HG02840 (cell line): ENCODE measurements around the gene CTTNBP2.

Experiments
- ATAC-seq: cut with Tn5 transposase; IDR thresholded peaks from one replicate; pipeline ENCODE4 v1.9.1; 2021; ENCODE audit warnings: mild to moderate bottlenecking, moderate library complexity, moderate number of reproducible peaks; ENCODE audit not compliant: unreplicated experiment, low FRiP score

Gene CTTNBP2

GRCh38 chr7:117791877-117792780, 81.1 kb downstream of the CTTNBP2 start:
- peak; percentile 54 for ATAC-seq

DNA sequence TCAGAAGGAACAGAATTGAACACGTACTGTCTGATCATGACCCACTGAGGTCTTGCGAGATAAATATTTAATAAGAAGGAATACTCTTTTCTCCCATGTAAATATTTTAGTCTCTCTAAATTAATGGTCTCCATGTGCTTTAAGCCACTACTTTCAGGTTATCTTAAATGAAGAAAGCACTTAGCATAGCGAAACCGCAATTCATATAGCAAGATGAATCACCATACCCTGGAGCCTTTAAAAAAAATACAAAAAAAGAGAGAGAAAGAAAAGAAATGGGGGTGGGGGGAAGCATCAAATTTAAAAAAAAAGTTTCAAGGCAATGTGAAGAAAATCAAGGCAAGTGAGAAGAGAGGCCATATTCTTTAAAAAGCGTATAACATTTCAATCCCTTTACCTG, 82.5 kb downstream of the CTTNBP2 start:
- no peak for ATAC-seq

DNA sequence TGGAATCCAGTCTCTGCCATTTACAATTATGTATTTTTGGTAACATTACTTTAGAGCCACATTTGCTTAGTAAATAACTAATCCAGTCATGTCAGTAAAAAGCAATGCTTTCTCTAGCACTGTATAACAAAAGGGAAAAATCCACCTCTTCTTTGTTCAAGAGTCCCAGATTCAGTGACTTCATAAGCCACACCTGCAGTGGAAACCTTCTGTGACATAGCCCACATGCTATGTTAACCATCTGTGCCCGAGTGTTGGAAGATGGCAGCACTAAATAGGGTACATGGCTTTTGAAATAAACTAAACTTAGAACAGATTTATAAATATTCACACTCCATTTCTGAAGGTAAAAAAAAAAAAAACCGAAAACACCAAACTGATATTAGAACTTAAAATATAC, 83.0 kb downstream of the CTTNBP2 start:
- no peak for ATAC-seq

GRCh38 chr7:117785431-117785830, 87.8 kb downstream of the CTTNBP2 start:
- no peak for ATAC-seq

DNA sequence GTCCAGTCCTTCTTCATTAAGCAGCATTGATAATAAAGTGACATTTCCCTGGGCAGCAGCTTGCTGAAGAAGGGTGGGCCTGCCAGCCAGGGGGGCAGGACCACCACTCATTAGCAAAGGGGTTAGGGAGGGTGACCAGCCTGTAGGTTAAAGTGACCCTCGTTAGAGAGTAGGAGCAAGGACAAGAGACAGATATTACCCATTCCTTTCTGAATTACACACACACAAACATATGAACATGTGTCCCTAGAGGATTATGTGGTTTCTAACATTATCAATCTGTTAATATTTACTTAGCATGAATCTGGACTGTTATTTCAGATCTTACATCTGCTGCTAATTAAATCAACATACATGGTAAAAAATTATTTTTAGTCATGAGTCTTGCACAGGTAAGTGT, 88.9 kb downstream of the CTTNBP2 start:
- ATAC-seq = no peak

- ATAC-seq = no peak
Measured at GRCh38 chr7:117782761-117783160, 90.5 kb downstream of the CTTNBP2 start.

GRCh38 chr7:117781707-117782106, 91.5 kb downstream of the CTTNBP2 start:
- no peak for ATAC-seq

DNA sequence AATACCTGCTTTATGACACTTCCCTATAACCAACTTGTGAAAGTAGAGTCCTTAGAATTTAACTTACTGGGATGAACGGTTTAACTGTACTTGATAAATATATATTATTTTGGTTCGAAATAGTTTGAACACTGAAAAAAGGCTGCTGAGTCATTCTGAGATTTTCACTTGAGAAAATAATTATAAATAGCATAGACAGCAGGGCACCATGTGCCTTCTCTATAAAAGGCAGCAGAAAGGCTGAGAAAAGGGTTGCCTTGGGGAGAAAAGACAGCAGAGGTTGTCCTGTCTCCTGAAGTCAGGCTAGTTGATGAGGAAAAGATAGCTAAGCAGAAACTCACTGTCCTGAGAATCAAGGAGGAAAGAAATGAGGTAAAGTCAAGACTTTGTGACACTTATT, 92.4 kb downstream of the CTTNBP2 start:
- peak; percentile 71 for ATAC-seq

DNA sequence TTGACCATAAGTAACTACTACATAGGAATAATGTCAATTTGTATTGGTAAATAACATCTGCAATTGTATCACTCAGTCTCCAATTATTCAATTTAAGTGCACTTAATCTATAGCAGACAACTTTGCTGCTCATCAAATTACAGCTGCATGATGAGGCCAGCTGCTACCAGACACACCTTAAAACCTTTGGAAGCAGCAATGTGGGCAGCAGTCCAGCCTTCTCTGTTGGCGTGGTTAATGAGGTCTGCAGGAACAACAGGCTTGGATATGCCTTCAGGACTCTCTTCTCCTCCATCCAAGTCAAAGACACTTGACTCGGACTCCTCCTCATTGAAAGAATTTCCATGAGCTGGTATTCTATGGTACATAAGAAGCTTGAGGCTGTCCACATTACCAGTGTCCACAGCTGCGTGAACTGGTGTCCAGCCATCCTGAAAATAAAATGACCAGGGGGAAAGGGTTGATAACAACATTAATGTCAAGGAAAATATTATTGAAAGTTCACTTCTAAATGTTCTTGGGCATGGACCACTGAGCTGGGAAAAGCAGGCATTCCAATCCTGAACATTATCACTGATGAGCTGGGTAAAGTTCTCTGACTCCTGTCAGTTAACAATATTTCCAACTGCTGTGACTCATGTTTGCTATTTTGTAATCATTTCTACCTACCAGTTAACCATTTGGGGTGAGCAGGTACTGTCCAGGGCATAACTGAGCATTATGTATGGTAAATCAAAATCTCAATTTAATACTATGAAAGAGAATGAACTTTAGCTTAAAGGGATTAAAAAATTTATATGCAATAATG, 95.7 kb downstream of the CTTNBP2 start:
- no peak for ATAC-seq

DNA sequence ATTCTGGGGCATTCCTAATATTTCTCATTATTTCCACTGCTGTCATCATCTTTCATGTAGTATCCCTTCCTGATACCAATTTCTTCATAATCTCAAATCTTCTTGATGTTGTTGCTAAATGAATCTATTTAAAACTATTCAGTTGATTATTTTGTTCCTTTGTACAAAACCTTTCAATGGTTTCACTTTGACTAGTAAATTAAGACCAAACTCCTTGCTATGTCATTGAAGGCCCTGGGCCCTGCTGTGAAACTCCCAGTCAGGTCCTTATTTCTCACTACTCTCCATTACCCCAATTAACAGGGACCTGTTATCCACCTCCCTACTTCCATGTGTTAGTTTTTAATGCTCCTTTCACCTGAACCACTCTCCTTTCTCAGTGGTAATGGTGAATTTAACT, 97.0 kb downstream of the CTTNBP2 start:
- no peak for ATAC-seq

GRCh38 chr7:117775801-117776200, 97.4 kb downstream of the CTTNBP2 start:
- no peak for ATAC-seq

DNA sequence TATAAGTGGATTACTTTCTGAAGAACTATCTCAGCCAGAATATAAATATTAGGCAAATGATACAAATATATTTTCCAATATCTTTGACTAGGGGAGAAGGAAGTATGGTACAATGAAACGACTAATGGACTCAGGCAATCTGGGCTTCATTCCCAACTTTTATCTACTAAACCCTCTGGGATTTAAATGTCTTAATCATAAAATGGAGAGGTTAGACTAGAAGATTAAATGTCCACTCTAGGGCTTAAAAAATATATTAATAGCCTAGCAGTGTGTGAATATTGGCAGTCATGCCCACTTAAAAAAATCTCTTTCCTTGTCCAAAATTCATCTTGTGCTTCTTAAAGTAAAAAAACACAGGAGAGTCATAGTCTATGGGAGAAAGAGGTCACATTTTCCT, 98.3 kb downstream of the CTTNBP2 start:
- no peak for ATAC-seq

- ATAC-seq = no peak
Measured at GRCh38 chr7:117772421-117772820, 100.8 kb downstream of the CTTNBP2 start.

DNA sequence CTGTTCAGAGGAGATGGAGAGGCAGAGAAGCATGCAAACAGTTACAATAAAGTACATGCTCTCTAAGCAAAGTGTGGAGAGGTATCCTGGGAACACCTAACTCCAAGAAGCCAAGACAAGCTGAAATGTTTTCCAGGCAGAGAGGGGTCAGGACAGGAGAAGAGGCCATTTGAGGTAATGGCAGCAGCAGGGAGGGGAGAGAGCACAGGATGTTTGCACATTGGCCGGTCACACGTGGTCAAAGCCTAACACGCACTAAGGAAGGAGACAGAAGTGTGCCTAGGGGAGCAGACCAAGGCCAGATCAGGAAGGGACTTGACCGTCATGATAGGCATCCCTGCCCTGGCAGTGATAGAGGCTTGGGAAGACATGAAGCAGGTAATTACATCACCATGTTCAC, 101.5 kb downstream of the CTTNBP2 start:
- no peak for ATAC-seq

DNA sequence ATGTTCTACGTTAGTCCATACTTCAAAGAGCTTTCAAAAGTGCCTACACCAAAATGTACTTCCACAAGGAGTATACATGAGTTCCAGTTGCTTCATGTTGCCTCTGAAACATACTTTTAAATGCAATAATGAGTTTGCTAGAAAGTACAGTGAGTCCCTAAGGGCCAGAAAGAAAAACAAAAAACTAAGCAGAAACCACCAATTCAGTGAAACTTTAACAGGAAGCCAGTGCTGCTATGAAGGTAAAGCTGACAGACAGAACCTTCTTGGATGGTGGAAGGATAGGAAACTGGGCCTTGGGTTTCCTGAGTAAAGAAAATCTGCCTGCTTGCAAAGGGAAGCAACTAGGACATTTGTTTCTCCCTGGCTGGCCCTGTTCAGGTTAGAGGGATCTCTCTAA, 104.2 kb downstream of the CTTNBP2 start:
- ATAC-seq = no peak

- no peak for ATAC-seq
Measured at GRCh38 chr7:117767951-117768350, 105.3 kb downstream of the CTTNBP2 start.

- ATAC-seq = no peak
Measured at GRCh38 chr7:117766913-117767312, 106.3 kb downstream of the CTTNBP2 start.

GRCh38 chr7:117764031-117764430, 109.2 kb downstream of the CTTNBP2 start:
- ATAC-seq = no peak

GRCh38 chr7:117762055-117762454, 111.2 kb downstream of the CTTNBP2 start:
- ATAC-seq = no peak

GRCh38 chr7:117759950-117760640, 113.1 kb downstream of the CTTNBP2 start:
- no peak for ATAC-seq

GRCh38 chr7:117757440-117757839, 115.8 kb downstream of the CTTNBP2 start:
- ATAC-seq = no peak
